ENCODE results near the gene UNC45B.
A peak's percentile ranks its signal among the peaks of the same experiment; 100 is the strongest.
"Not testable (repeated sequence)": the region's sequence is repeated elsewhere in the genome, so short reads cannot be mapped to it uniquely, and the experiment has no call there.

UNC45B gene

DNA sequence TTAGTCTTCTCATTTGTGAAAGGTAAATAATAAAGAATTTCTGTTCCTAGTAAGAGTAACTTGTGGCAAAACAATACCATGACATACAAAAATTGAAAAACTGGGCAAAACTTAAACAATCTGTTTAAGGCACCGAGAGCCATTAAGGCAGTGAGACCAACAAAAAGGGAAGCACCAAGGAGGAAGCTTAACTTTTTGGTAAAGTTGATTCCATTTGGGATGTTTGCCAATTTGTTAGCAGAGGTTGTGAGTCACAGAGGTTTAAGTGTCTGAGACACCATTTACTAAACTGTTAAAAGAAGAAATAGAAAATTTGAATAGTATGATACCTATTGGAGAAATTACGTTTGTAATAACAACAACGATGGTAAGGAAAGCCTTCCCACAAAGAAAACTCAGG, 41.7 kb downstream of the UNC45B start:
- Histone ChIP-seq H3K27ac (replicated peaks) (no peak overlapping the region), H3K27me3 (ENCODE audit: insufficient read depth, poor library complexity, severe bottlenecking) (no peaks in the 10 kb centered on the region), H3K4me3 (replicated peaks; ENCODE audit: insufficient read depth, low read length) (no peak overlapping the region)
- TF ChIP-seq POLR2AphosphoS5 (IDR thresholded peaks at IDR 0.05; ENCODE audit: low read depth) (no peak), SPI1 (IDR thresholded peaks at IDR 0.05; ENCODE audit: borderline replicate concordance, low read depth) (peak; percentile 30; the same call in 1 of the 2 replicates)
- DNase-seq (ENCODE audit: low read depth in 1 of 2, low spot score in 1 of 2), result peak; percentile 8 to 58

DNA sequence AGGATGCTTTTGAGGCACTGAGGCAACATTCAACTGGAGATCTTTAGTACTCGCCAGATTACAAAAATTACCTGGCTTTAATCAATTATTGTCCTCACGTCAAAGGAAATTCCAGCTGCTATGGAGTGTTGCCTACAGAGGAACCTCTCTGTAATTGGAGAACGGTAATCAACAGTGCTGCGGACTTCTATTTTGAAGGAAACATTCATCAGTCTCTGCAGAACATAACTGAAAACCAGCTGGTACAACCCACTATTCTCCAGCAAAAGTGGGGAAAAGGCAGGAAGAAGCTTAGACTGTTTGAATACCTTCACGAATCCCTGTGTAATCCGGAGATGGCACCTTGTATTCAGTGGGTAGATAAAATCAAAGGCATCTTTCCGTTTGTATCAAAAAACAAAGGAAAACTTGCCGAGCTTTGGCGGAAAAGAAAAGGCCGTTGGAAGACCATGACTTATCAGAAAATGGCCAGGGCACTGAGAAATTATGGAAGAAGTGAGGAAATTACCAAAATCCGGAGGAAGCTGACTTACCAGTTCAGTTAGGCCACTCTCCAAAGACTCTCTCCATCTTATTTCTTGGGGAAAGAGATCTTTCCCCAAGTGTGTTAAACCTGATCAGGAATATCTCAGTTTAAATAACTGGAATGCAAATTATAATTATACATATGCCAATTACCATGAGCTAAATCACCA, 43.5 kb downstream of the UNC45B start:
- DNase-seq (ENCODE audit: low read depth in 1 of 2, low spot score in 1 of 2), result no peak
- no peak overlapping the region for H3K27ac ChIP-seq (replicated peaks)
- H3K27me3 ChIP-seq (ENCODE audit: insufficient read depth, poor library complexity, severe bottlenecking), result no peaks in the 10 kb centered on the region
- TF ChIP-seq POLR2AphosphoS5 (IDR thresholded peaks at IDR 0.05; ENCODE audit: low read depth) (no peak), SPI1 (IDR thresholded peaks at IDR 0.05; ENCODE audit: borderline replicate concordance, low read depth) (no peak), GABPA (IDR thresholded peaks at IDR 0.05; ENCODE audit: low read depth) (no peak)
- TF ChIP-seq, protein P1, sequence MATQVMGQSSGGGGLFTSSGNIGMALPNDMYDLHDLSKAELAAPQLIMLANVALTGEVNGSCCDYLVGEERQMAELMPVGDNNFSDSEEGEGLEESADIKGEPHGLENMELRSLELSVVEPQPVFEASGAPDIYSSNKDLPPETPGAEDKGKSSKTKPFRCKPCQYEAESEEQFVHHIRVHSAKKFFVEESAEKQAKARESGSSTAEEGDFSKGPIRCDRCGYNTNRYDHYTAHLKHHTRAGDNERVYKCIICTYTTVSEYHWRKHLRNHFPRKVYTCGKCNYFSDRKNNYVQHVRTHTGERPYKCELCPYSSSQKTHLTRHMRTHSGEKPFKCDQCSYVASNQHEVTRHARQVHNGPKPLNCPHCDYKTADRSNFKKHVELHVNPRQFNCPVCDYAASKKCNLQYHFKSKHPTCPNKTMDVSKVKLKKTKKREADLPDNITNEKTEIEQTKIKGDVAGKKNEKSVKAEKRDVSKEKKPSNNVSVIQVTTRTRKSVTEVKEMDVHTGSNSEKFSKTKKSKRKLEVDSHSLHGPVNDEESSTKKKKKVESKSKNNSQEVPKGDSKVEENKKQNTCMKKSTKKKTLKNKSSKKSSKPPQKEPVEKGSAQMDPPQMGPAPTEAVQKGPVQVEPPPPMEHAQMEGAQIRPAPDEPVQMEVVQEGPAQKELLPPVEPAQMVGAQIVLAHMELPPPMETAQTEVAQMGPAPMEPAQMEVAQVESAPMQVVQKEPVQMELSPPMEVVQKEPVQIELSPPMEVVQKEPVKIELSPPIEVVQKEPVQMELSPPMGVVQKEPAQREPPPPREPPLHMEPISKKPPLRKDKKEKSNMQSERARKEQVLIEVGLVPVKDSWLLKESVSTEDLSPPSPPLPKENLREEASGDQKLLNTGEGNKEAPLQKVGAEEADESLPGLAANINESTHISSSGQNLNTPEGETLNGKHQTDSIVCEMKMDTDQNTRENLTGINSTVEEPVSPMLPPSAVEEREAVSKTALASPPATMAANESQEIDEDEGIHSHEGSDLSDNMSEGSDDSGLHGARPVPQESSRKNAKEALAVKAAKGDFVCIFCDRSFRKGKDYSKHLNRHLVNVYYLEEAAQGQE (IDR thresholded peaks at IDR 0.05; ENCODE audit: insufficient replicate concordance, low read depth), result no peak
- TF ChIP-seq, protein P2, sequence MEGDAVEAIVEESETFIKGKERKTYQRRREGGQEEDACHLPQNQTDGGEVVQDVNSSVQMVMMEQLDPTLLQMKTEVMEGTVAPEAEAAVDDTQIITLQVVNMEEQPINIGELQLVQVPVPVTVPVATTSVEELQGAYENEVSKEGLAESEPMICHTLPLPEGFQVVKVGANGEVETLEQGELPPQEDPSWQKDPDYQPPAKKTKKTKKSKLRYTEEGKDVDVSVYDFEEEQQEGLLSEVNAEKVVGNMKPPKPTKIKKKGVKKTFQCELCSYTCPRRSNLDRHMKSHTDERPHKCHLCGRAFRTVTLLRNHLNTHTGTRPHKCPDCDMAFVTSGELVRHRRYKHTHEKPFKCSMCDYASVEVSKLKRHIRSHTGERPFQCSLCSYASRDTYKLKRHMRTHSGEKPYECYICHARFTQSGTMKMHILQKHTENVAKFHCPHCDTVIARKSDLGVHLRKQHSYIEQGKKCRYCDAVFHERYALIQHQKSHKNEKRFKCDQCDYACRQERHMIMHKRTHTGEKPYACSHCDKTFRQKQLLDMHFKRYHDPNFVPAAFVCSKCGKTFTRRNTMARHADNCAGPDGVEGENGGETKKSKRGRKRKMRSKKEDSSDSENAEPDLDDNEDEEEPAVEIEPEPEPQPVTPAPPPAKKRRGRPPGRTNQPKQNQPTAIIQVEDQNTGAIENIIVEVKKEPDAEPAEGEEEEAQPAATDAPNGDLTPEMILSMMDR (IDR thresholded peaks at IDR 0.05; ENCODE audit: insufficient read depth, low read length), result no peak
- no peak overlapping the region for H3K4me3 ChIP-seq (replicated peaks; ENCODE audit: insufficient read depth, low read length)

DNA sequence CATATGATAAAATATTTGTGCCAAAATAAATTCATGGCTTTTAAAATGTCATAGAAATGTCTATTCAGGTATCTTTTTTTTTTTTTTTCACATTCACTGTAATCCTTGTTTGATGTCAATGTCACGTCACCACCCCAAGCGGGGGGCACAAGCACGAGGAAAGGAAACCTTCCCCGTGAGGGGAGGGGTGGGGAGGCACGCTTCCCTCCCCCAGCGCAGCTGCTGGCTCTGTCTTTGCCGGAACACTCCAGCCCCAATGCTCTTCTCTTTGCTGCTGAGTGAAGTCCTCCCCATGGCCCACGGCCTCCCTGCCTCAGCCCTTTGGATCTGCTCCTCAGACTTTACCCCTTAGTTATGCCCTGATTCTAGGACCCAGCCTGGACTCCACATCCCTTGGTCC, 45.1 kb downstream of the UNC45B start:
- no peak overlapping the region for H3K4me3 ChIP-seq (replicated peaks; ENCODE audit: insufficient read depth, low read length)
- TF ChIP-seq, protein P2 (IDR thresholded peaks at IDR 0.05; ENCODE audit: insufficient read depth, low read length), result no peak
- TF ChIP-seq POLR2AphosphoS5 (IDR thresholded peaks at IDR 0.05; ENCODE audit: low read depth) (no peak), GABPA (IDR thresholded peaks at IDR 0.05; ENCODE audit: low read depth) (no peak), SPI1 (IDR thresholded peaks at IDR 0.05; ENCODE audit: borderline replicate concordance, low read depth) (no peak)
- TF ChIP-seq, protein P1 (IDR thresholded peaks at IDR 0.05; ENCODE audit: insufficient replicate concordance, low read depth), result no peak
- H3K27me3 ChIP-seq (ENCODE audit: insufficient read depth, poor library complexity, severe bottlenecking), result no peaks in the 10 kb centered on the region
- no peak for DNase-seq (ENCODE audit: low read depth in 1 of 2, low spot score in 1 of 2)
- H3K27ac ChIP-seq (replicated peaks), result no peak overlapping the region

DNA sequence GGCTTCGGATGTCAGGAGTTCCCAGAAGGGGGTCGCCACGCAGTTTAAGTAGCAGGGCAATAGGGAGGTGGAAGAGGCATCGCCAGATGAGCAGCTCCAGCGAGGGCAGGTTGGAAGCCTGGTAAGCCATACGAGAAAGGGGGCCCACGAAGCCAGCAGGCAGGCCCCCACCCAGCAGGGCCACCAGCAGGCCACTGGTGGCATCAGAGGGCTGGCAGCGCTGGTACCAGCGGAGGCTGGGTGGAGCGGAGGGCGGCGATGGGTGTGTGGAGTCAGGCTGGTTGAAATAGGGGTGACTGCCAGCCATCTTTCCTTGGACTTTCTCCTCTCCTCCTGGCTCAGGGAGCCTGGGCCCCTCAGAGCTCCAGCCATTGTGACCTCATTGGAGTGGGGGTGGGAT, 46.4 kb downstream of the UNC45B start, which contains the start of gene SLC35G3:
Gene SLC35G3 (minus strand): TSS at position 393 of the 400 bp plus-strand sequence. CDS start 86 bp downstream, at position 307.
- H3K27me3 ChIP-seq (ENCODE audit: insufficient read depth, poor library complexity, severe bottlenecking); H3K4me3 ChIP-seq (replicated peaks; ENCODE audit: insufficient read depth, low read length); DNase-seq (ENCODE audit: low read depth in 1 of 2, low spot score in 1 of 2); H3K27ac ChIP-seq (replicated peaks): not testable (repeated sequence)

DNA sequence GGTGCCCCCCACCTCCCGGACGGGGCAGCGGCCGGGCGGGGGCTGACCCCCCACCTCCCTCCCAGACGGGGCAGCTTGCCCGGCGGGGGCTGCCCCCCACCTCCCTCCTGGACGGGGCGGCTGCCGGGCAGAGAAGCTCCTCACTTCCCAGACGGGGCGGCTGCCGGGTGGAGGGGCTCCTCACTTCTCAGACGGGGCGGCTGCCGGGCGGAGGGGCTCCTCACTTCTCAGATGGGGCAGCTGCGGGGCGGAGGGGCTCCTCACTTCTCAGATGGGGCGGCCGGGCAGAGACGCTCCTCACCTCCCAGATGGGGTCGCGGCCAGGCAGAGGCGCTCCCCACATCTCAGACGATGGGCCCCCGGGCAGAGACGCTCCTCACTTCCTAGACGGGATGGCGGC, 47.4 kb downstream of the UNC45B start:
- H3K27ac ChIP-seq (replicated peaks); DNase-seq (ENCODE audit: low read depth in 1 of 2, low spot score in 1 of 2); H3K4me3 ChIP-seq (replicated peaks; ENCODE audit: insufficient read depth, low read length); H3K27me3 ChIP-seq (ENCODE audit: insufficient read depth, poor library complexity, severe bottlenecking): not testable (repeated sequence)

DNA sequence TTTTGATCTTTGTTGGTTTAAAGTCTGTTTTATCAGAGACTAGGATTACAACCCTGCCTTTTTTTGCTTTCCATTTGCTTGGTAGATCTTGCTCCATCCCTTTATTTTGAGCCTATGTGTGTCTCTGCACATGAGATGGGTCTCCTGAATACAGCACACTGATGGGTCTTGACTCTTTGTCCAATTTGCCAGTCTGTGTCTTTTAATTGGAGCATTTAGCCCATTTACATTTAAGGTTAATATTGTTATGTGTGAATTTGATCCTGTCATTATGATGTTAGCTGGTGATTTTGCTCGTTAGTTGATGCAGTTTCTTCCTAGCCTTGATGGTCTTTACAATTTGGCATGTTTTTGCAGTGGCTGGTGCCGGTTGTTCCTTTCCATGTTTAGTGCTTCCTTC, 55.0 kb downstream of the UNC45B start:
- H3K27me3 ChIP-seq (ENCODE audit: insufficient read depth, poor library complexity, severe bottlenecking); DNase-seq (ENCODE audit: low read depth in 1 of 2, low spot score in 1 of 2); H3K27ac ChIP-seq (replicated peaks); H3K4me3 ChIP-seq (replicated peaks; ENCODE audit: insufficient read depth, low read length): not testable (repeated sequence)
